GM12864 (cell line): ENCODE results near the gene CDC5L.

ENCODE experiments used
- DNase-seq: peaks from one replicate; pipeline ENCODE4 v3.0.0-alpha.2; 2011; ENCODE audit warnings: low read depth
- H3K4me3 ChIP-seq: 2 replicates; pipeline ENCODE4 v1.5.1; 2011; ENCODE audit warnings: mild to moderate bottlenecking, low read depth, low read length, control low read depth
- CTCF ChIP-seq: IDR thresholded peaks from 2 replicates; pipeline ENCODE4 v1.5.1; 2011; ENCODE audit warnings: low read depth, mild to moderate bottlenecking, moderate library complexity, low read length, control low read depth, inconsistent platforms; ENCODE audit errors: missing control alignments

CDC5L gene

GRCh38 chr6:44478591-44479254 lies 91.2 kb downstream of the CDC5L start:
- H3K4me3 ChIP-seq: no peak overlapping the region
- TF ChIP-seq CTCF: no peak
- DNase-seq: no peak

- no peak overlapping the region for H3K4me3 ChIP-seq
- no peak for DNase-seq
- TF ChIP-seq CTCF: no peak
These were observed 92.6 kb downstream of the CDC5L start for GRCh38 chr6:44480097-44480541.

GRCh38 chr6:44481056-44481455 lies 93.5 kb downstream of the CDC5L start:
- no peak for DNase-seq
- no peak overlapping the region for H3K4me3 ChIP-seq

GRCh38 chr6:44481760-44482159 lies 94.3 kb downstream of the CDC5L start:
- TF ChIP-seq CTCF: no peak
- no peak for DNase-seq

More at GRCh38 chr6:44481056-44481455, 93.5 kb downstream of the CDC5L start:
- TF ChIP-seq CTCF: no peak

GRCh38 chr6:44485601-44486401 lies 98.3 kb downstream of the CDC5L start:
- no peak for TF ChIP-seq CTCF
- DNase-seq: no peak
- no peak overlapping the region for H3K4me3 ChIP-seq

More at GRCh38 chr6:44481760-44482159, 94.3 kb downstream of the CDC5L start:
- H3K4me3 ChIP-seq: no peak overlapping the region

- DNase-seq: no peak
- no peak for TF ChIP-seq CTCF
- no peak overlapping the region for H3K4me3 ChIP-seq
These were observed 99.5 kb downstream of the CDC5L start for GRCh38 chr6:44487002-44487401.
